GM10248 (cell line): ENCODE results near the gene AGPAT4.

Experiments
- CTCF ChIA-PET: fragments of 300-600 bp; sonication (Branson Sonifier 250); formaldehyde crosslinking; extraction: SDS; loops from one replicate; lab custom pipeline; 2021; ENCODE audit warnings: antibody characterized with exemption; lab: Yijun Ruan, JAX
- POLR2A ChIA-PET: fragments of 350-650 bp; sonication (Branson Sonifier 250); formaldehyde crosslinking; extraction: SDS; loops from one replicate; lab custom pipeline; 2020; ENCODE audit warnings: antibody characterized with exemption; lab: Yijun Ruan, JAX
- DNase-seq: peaks from one replicate; pipeline ENCODE4 v3.0.0; 2012; ENCODE audit errors: extremely low spot score
- CTCF ChIP-seq: IDR thresholded peaks from 2 replicates; pipeline ENCODE4 v1.5.1; 2012; ENCODE audit warnings: mild to moderate bottlenecking, low read depth; ENCODE audit errors: extremely low read depth, missing control alignments, control extremely low read depth

Gene AGPAT4

GRCh38 chr6:161136655-161137054 is 137.2 kb downstream of the AGPAT4 start:
- POLR2A ChIA-PET, result no interaction called here
- no peak for TF ChIP-seq CTCF
- CTCF ChIA-PET, result interaction anchor here (9.5 kb wide), 1 partner anchor 236 kb away, joined by 110 read pairs; no protein-coding TSS in a partner anchor
- DNase-seq, result no peak

- ChIA-PET POLR2A (no interaction called here), CTCF (interaction anchor here (1.2 to 9.5 kb wide), 2 partner anchors 12 to 237 kb away, joined by 3 to 110 read pairs; no protein-coding TSS in a partner anchor)
- DNase-seq, result no peak
- no peak for TF ChIP-seq CTCF
These were observed 137.9 kb downstream of the AGPAT4 start for GRCh38 chr6:161135695-161136591.

GRCh38 chr6:161134550-161135298 is 139.1 kb downstream of the AGPAT4 start:
- CTCF ChIA-PET, result interaction anchor here (0.7 to 9.5 kb wide), 4 partner anchors 9 to 238 kb away, joined by 3 to 110 read pairs (median 3); no protein-coding TSS in a partner anchor
- POLR2A ChIA-PET, result no interaction called here
- DNase-seq, result no peak
- TF ChIP-seq CTCF, result no peak

GRCh38 chr6:161133963-161134362 is 139.9 kb downstream of the AGPAT4 start:
- ChIA-PET CTCF (interaction anchor here (9.5 kb wide), 1 partner anchor 239 kb away, joined by 110 read pairs; no protein-coding TSS in a partner anchor), POLR2A (no interaction called here)
- no peak for DNase-seq
- TF ChIP-seq CTCF, result no peak

- no peak for DNase-seq
- ChIA-PET CTCF (interaction anchor here (9.5 kb wide), 1 partner anchor 240 kb away, joined by 110 read pairs; no protein-coding TSS in a partner anchor), POLR2A (no interaction called here)
- TF ChIP-seq CTCF, result no peak
These were observed 141.5 kb downstream of the AGPAT4 start for GRCh38 chr6:161132384-161132783.
